Caco-2 (cell line): ENCODE measurements around the gene LRRC36. TPM values are rescaled to one million over a fixed set of nuclear protein-coding genes. Genes with fewer than 3 reads are reported as not detected.

Source experiments
- BruUV-seq: library from RNA; stranded (reverse); fragments of 400-500 nt; replicated peaks from 2 replicates; lab custom pipeline; 2021; lab: Mats Ljungman, UMichigan
- CTCF ChIA-PET: fragments of 300-600 bp; sonication (Branson Sonifier 250); formaldehyde crosslinking; loops from one replicate; lab custom pipeline; 2022; ENCODE audit warnings: antibody characterized with exemption; lab: Charles Lee
- POLR2A ChIA-PET: fragments of 300-600 bp; sonication (Branson Sonifier 250); formaldehyde crosslinking; loops from one replicate; lab custom pipeline; 2022; ENCODE audit warnings: antibody characterized with exemption; lab: Charles Lee
- DNase-seq, 2 experiments: peaks; one replicate each; pipeline versions ENCODE4 v3.0.0 to v3.0.0-alpha.2; 2020 to 2022
- H3K27me3 ChIP-seq: replicated peaks from 2 replicates; pipeline ENCODE4 v1.6.0; 2011; ENCODE audit warnings: low read length; ENCODE audit not compliant: control insufficient read depth, insufficient read depth
- H3K36me3 ChIP-seq: 2 replicates; pipeline ENCODE4 v1.5.1; 2011; ENCODE audit warnings: low read length; ENCODE audit not compliant: control insufficient read depth, insufficient read depth
- H3K4me1 ChIP-seq: fragments of 250-450 bp; sonication (Bioruptor Pico); 2 replicates; pipeline ENCODE4 v1.5.1; 2020; ENCODE audit warnings: mild to moderate bottlenecking
- H3K4me3 ChIP-seq: 2 replicates; pipeline ENCODE4 v1.5.1; 2011; ENCODE audit warnings: low read depth, mild to moderate bottlenecking, control low read depth, low read length
- H3K9me3 ChIP-seq: fragments of 250-450 bp; sonication (Bioruptor Pico); 2 replicates; pipeline ENCODE4 v1.5.1; 2020; ENCODE audit warnings: mild to moderate bottlenecking, moderate library complexity
- H3K27ac Mint-ChIP-seq: one replicate; pipeline ENCODE4 v1.8.0; 2022; ENCODE audit warnings: mixed read lengths; ENCODE audit not compliant: unreplicated experiment
- H3K27me3 Mint-ChIP-seq: one replicate; pipeline ENCODE4 v1.8.0; 2022; ENCODE audit warnings: mixed read lengths; ENCODE audit not compliant: insufficient read depth, unreplicated experiment
- H3K36me3 Mint-ChIP-seq: one replicate; pipeline ENCODE4 v1.8.0; 2022; ENCODE audit warnings: mild to moderate bottlenecking, mixed read lengths; ENCODE audit not compliant: insufficient read depth, unreplicated experiment
- H3K4me1 Mint-ChIP-seq: one replicate; pipeline ENCODE4 v1.8.0; 2022; ENCODE audit warnings: low read depth, mixed read lengths; ENCODE audit not compliant: unreplicated experiment
- H3K4me3 Mint-ChIP-seq: one replicate; pipeline ENCODE4 v1.8.0; 2022; ENCODE audit warnings: mild to moderate bottlenecking, moderate library complexity, mixed read lengths; ENCODE audit not compliant: unreplicated experiment
- H3K9me3 Mint-ChIP-seq: one replicate; pipeline ENCODE4 v1.8.0; 2022; ENCODE audit warnings: mixed read lengths; ENCODE audit not compliant: unreplicated experiment
- CTCF ChIP-seq, 2 experiments: fragments of 200-600 bp in 1 of 2; IDR thresholded peaks; 1 replicate in 1 of 2; 2 replicates in 1 of 2; pipeline versions ENCODE4 v1.5.1 to v1.8.0; 2011 to 2022; ENCODE audit warnings: antibody characterized with exemption in 1 of 2, control low read depth in 1 of 2, inconsistent platforms in 1 of 2, low read depth in 1 of 2, low read length in 1 of 2, mild to moderate bottlenecking in 1 of 2, moderate library complexity in 1 of 2; ENCODE audit not compliant: insufficient read depth in 1 of 2, severe bottlenecking in 1 of 2, unreplicated experiment in 1 of 2
- intact Hi-C: fragments of 100-400 bp; cut with micrococcal nuclease; formaldehyde crosslinking; loops from one replicate; pipeline ENCODE4 v1.10.0; 2022; ENCODE audit not compliant: unreplicated experiment
- total RNA-seq: library from RNA; stranded (reverse); gene quantifications from 2 replicates; pipeline ENCODE4 v1.2.3, GENCODE V29; 2022

LRRC36 gene
- total RNA-seq, 1 experiment from 2014 or later = not detected

GRCh38 chr16:67428146-67428731 is 101.6 kb downstream of the LRRC36 start:
- H3K9me3 Mint-ChIP-seq = no peaks in the 10 kb centered on the region
- H3K27ac Mint-ChIP-seq = no peak overlapping the region
- H3K27me3 ChIP-seq = no peaks in the 10 kb centered on the region
- CTCF ChIA-PET = interaction anchor here (0.5 to 2.1 kb wide), 33 partner anchors 9 to 507 kb away, joined by 3 to 19 read pairs (median 4); partner anchors contain the start of genes ATP6V0D1, KCTD19, LRRC36 and RANBP10
- intact Hi-C loops = loop anchor here (1.0 to 2.0 kb wide), 3 partner anchors 19 to 56 kb away; no protein-coding TSS in a partner anchor
- peaks cover 11% of the 10 kb centered on the region for H3K36me3 Mint-ChIP-seq
- no peak overlapping the region for H3K4me3 Mint-ChIP-seq
- H3K4me3 ChIP-seq = no peak overlapping the region
- DNase-seq = peak; percentile 80 to 83
- peak; percentile 89 to 97 for TF ChIP-seq CTCF (IDR thresholded peaks at IDR 0.05; ENCODE audit: insufficient read depth in 1 of 2, low read depth in 1 of 2, low read length in 1 of 2, severe bottlenecking in 1 of 2, unreplicated experiment in 1 of 2)
- BruUV-seq = no TSS peak
- H3K4me1 Mint-ChIP-seq = peaks cover 14% of the 10 kb centered on the region
- no peaks in the 10 kb centered on the region for H3K9me3 ChIP-seq
- no peaks in the 10 kb centered on the region for H3K36me3 ChIP-seq
- POLR2A ChIA-PET = interaction anchor here (0.6 kb wide), 2 partner anchors 10 to 23 kb away, joined by 4 read pairs; no protein-coding TSS in a partner anchor
- peaks cover 32% of the 10 kb centered on the region for H3K4me1 ChIP-seq
- H3K27me3 Mint-ChIP-seq = no peaks in the 10 kb centered on the region

GRCh38 chr16:67429053-67429798 is 102.6 kb downstream of the LRRC36 start:
- DNase-seq = no peak
- POLR2A ChIA-PET = no interaction called here
- no TSS peak for BruUV-seq

More at GRCh38 chr16:67429053-67429798, 102.6 kb downstream of the LRRC36 start:
- H3K27me3 Mint-ChIP-seq = no peaks in the 10 kb centered on the region
- Histone ChIP-seq H3K4me1 (peaks cover 24% of the 10 kb centered on the region), H3K9me3 (no peaks in the 10 kb centered on the region), H3K27me3 (no peaks in the 10 kb centered on the region), H3K4me3 (no peak overlapping the region), H3K36me3 (no peaks in the 10 kb centered on the region)
- no peaks in the 10 kb centered on the region for H3K9me3 Mint-ChIP-seq
- peak overlapping the region; percentile 91 for H3K4me3 Mint-ChIP-seq
- intact Hi-C loops = loop anchor here (2.0 kb wide), 1 partner anchor 18 kb away; no protein-coding TSS in a partner anchor
- no peak overlapping the region for H3K27ac Mint-ChIP-seq
- TF ChIP-seq CTCF (IDR thresholded peaks at IDR 0.05; ENCODE audit: insufficient read depth in 1 of 2, low read depth in 1 of 2, low read length in 1 of 2, severe bottlenecking in 1 of 2, unreplicated experiment in 1 of 2) = no peak
- peaks cover 11% of the 10 kb centered on the region for H3K36me3 Mint-ChIP-seq
- peaks cover 14% of the 10 kb centered on the region for H3K4me1 Mint-ChIP-seq
- CTCF ChIA-PET = interaction anchor here (1.4 to 1.9 kb wide), 4 partner anchors 15 to 183 kb away, joined by 3 to 8 read pairs (median 4); no protein-coding TSS in a partner anchor
